MM.1S (cell line): ENCODE data around the gene TULP1.

Source experiments
- DNase-seq: peaks from one replicate; pipeline ENCODE4 v3.0.0-alpha.2; 2015
- H2AFZ ChIP-seq: fragments of 300-600 bp; sonication (generic); 2 replicates; pipeline ENCODE4 v1.6.0; 2016; ENCODE audit warnings: antibody characterized with exemption, low read length
- H3F3A ChIP-seq: fragments of 300-600 bp; sonication (generic); 2 replicates; pipeline ENCODE4 v1.6.1; 2016; ENCODE audit warnings: mild to moderate bottlenecking, antibody characterized with exemption, low read length, moderate library complexity, mixed read lengths; ENCODE audit not compliant: insufficient read depth
- H3K27ac ChIP-seq: fragments of 300-600 bp; sonication (generic); 2 replicates; pipeline ENCODE4 v1.5.1; 2016; ENCODE audit warnings: mild to moderate bottlenecking, low read length
- H3K27me3 ChIP-seq: fragments of 300-600 bp; sonication (generic); replicated peaks from 2 replicates; pipeline ENCODE4 v1.6.0; 2016; ENCODE audit warnings: low read length; ENCODE audit not compliant: insufficient read depth
- H3K36me3 ChIP-seq: fragments of 300-600 bp; sonication (generic); replicated peaks from 2 replicates; pipeline ENCODE4 v1.6.1; 2016; ENCODE audit warnings: mild to moderate bottlenecking, low read length, mixed read lengths; ENCODE audit not compliant: insufficient read depth
- H3K4me1 ChIP-seq: fragments of 300-600 bp; sonication (generic); 2 replicates; pipeline ENCODE4 v1.6.1; 2016; ENCODE audit warnings: low read length, mixed read lengths
- H3K4me2 ChIP-seq: fragments of 300-600 bp; sonication (generic); 2 replicates; pipeline ENCODE4 v1.6.0; 2016; ENCODE audit warnings: low read depth, low read length
- H3K4me3 ChIP-seq: fragments of 300-600 bp; sonication (generic); 2 replicates; pipeline ENCODE4 v1.5.1; 2016; ENCODE audit warnings: low read length, mixed read lengths
- H3K79me2 ChIP-seq: fragments of 300-600 bp; sonication (generic); 2 replicates; pipeline ENCODE4 v1.6.1; 2016; ENCODE audit warnings: mixed run types, low read length, mixed read lengths
- H3K9ac ChIP-seq: fragments of 300-600 bp; sonication (generic); 2 replicates; pipeline ENCODE4 v1.6.1; 2016; ENCODE audit warnings: low read length, mixed read lengths
- H3K9me2 ChIP-seq: fragments of 300-600 bp; sonication (generic); replicated peaks from 2 replicates; pipeline ENCODE4 v1.6.1; 2016; ENCODE audit warnings: mild to moderate bottlenecking, low read length, mixed read lengths; ENCODE audit not compliant: insufficient read depth
- H3K9me3 ChIP-seq: fragments of 300-600 bp; sonication (generic); replicated peaks from 2 replicates; pipeline ENCODE4 v1.6.1; 2016; ENCODE audit warnings: mild to moderate bottlenecking, low read length, mixed read lengths; ENCODE audit not compliant: insufficient read depth
- H4K20me1 ChIP-seq: fragments of 300-600 bp; sonication (generic); 2 replicates; pipeline ENCODE4 v1.6.1; 2016; ENCODE audit warnings: mild to moderate bottlenecking, low read length, moderate library complexity, mixed read lengths; ENCODE audit not compliant: insufficient read depth
- CTCF ChIP-seq: fragments of 300-600 bp; sonication (generic); IDR thresholded peaks from 2 replicates; pipeline ENCODE4 v1.5.1; 2016; ENCODE audit warnings: antibody characterized with exemption, low read length, mixed read lengths
- EZH2 ChIP-seq: fragments of 300-600 bp; sonication (generic); optimal IDR thresholded peaks from 2 replicates; pipeline ENCODE3; 2017; ENCODE audit warnings: low read depth, mild to moderate bottlenecking, antibody characterized with exemption, low read length, mixed read lengths
- EZH2phosphoT487 ChIP-seq: fragments of 300-600 bp; sonication (generic); IDR thresholded peaks from 2 replicates; pipeline ENCODE4 v1.6.1; 2018; ENCODE audit warnings: antibody characterized with exemption, low read length

Gene TULP1

GRCh38 chr6:35477028-35477427 lies 35.7 kb downstream of the TULP1 start:
- H3K27me3 ChIP-seq, result no peaks in the 10 kb centered on the region
- H3F3A ChIP-seq, result peaks cover 22% of the 10 kb centered on the region
- no peak overlapping the region for H3K4me3 ChIP-seq
- no peak overlapping the region for H3K4me2 ChIP-seq
- H3K79me2 ChIP-seq, result 0 out of 2 replicates have a peak, but pooled peaks cover 3% of the 10 kb centered on the region
- H2AFZ ChIP-seq, result no peak overlapping the region
- no peaks in the 10 kb centered on the region for H3K9me3 ChIP-seq
- no peaks in the 10 kb centered on the region for H3K36me3 ChIP-seq
- no peaks in the 10 kb centered on the region for H3K4me1 ChIP-seq
- no peak overlapping the region for H3K27ac ChIP-seq
- no peak overlapping the region for H3K9ac ChIP-seq
- no peak for TF ChIP-seq EZH2phosphoT487
- no peak for TF ChIP-seq CTCF
- TF ChIP-seq EZH2, result no peak
- peaks cover 7% of the 10 kb centered on the region; the same call in 1 of the 2 replicates for H4K20me1 ChIP-seq
- no peak for DNase-seq
- no peaks in the 10 kb centered on the region for H3K9me2 ChIP-seq

- H2AFZ ChIP-seq, result no peak overlapping the region
- DNase-seq, result no peak
- no peak overlapping the region for H3K4me3 ChIP-seq
- H3F3A ChIP-seq, result peaks cover 32% of the 10 kb centered on the region
- H4K20me1 ChIP-seq, result peaks cover 15% of the 10 kb centered on the region
- no peaks in the 10 kb centered on the region for H3K9me2 ChIP-seq
- H3K27ac ChIP-seq, result no peak overlapping the region
- TF ChIP-seq EZH2, result no peak
- no peak for TF ChIP-seq EZH2phosphoT487
- H3K79me2 ChIP-seq, result peaks cover 8% of the 10 kb centered on the region
- H3K9ac ChIP-seq, result no peak overlapping the region
- H3K9me3 ChIP-seq, result no peaks in the 10 kb centered on the region
- peaks cover 4% of the 10 kb centered on the region; the same call in 1 of the 2 replicates for H3K36me3 ChIP-seq
- no peak overlapping the region for H3K4me2 ChIP-seq
- H3K27me3 ChIP-seq, result no peaks in the 10 kb centered on the region
- no peaks in the 10 kb centered on the region; the same call in 1 of the 2 replicates for H3K4me1 ChIP-seq
Observed at GRCh38 chr6:35476004-35476403, 36.7 kb downstream of the TULP1 start.

- Histone ChIP-seq H3F3A (peaks cover 36% of the 10 kb centered on the region), H3K27ac (no peak overlapping the region)
- DNase-seq, result no peak
Observed at GRCh38 chr6:35475573-35475972, 37.1 kb downstream of the TULP1 start.

More at GRCh38 chr6:35475573-35475972, 37.1 kb downstream of the TULP1 start:
- Histone ChIP-seq H2AFZ (no peak overlapping the region), H3K9me2 (no peaks in the 10 kb centered on the region), H3K4me1 (no peaks in the 10 kb centered on the region; the same call in 1 of the 2 replicates), H3K9me3 (no peaks in the 10 kb centered on the region), H4K20me1 (peaks cover 19% of the 10 kb centered on the region), H3K4me3 (no peak overlapping the region), H3K36me3 (peaks cover 4% of the 10 kb centered on the region; the same call in 1 of the 2 replicates), H3K9ac (no peak overlapping the region), H3K4me2 (no peak overlapping the region), H3K27me3 (no peaks in the 10 kb centered on the region), H3K79me2 (peaks cover 12% of the 10 kb centered on the region)
- TF ChIP-seq CTCF (no peak), EZH2phosphoT487 (no peak), EZH2 (no peak)
